H1 (cell line): ENCODE results near the gene ARL2BP.

Source experiments
- ATF2 ChIP-seq: IDR thresholded peaks from 2 replicates; pipeline ENCODE4 v1.6.1; 2012; ENCODE audit warnings: low read length, inconsistent platforms
- CREB1 ChIP-seq: IDR thresholded peaks from 2 replicates; pipeline ENCODE4 v1.6.1; 2012; ENCODE audit warnings: inconsistent platforms
- CTCF ChIP-seq, 3 experiments: IDR thresholded peaks; 1 replicate in 2 of 3; 2 replicates in 1 of 3; pipeline versions ENCODE4 v1.5.1 to v1.6.1; 2011; ENCODE audit warnings: low read length in 3 of 3, mild to moderate bottlenecking in 3 of 3, inconsistent platforms in 2 of 3, low read depth in 1 of 3, moderate library complexity in 1 of 3; ENCODE audit not compliant: insufficient read depth in 1 of 3; ENCODE audit errors: control extremely low read depth in 1 of 3
- EP300 ChIP-seq, 2 experiments: IDR thresholded peaks; 1 replicate in 1 of 2; 2 replicates in 1 of 2; pipeline ENCODE4 v1.6.1; 2011 to 2012; ENCODE audit warnings: low read depth in 2 of 2, low read length in 2 of 2, mild to moderate bottlenecking in 2 of 2, borderline replicate concordance in 1 of 2, inconsistent platforms in 1 of 2, moderate library complexity in 1 of 2
- FOSL1 ChIP-seq: IDR thresholded peaks from 2 replicates; pipeline ENCODE4 v1.6.1; 2011; ENCODE audit warnings: mild to moderate bottlenecking, low read depth, low read length, moderate library complexity; ENCODE audit not compliant: insufficient read depth
- GABPA ChIP-seq: IDR thresholded peaks from 2 replicates; pipeline ENCODE4 v1.6.1; 2011; ENCODE audit warnings: mild to moderate bottlenecking, low read length, moderate library complexity, borderline replicate concordance; ENCODE audit not compliant: insufficient read depth
- HDAC2 ChIP-seq, 2 experiments: fragments of 300-600 bp in 1 of 2; sonication (generic) in 1 of 2; IDR thresholded peaks; 2 replicates each; pipeline ENCODE4 v1.6.1; 2011 to 2012; ENCODE audit warnings: low read depth in 2 of 2, low read length in 2 of 2, mild to moderate bottlenecking in 2 of 2, moderate library complexity in 2 of 2, borderline replicate concordance in 1 of 2, inconsistent platforms in 1 of 2
- KDM5A ChIP-seq: fragments of 200-600 bp; IDR thresholded peaks from 2 replicates; pipeline ENCODE4 v1.7.1; 2012; ENCODE audit warnings: mild to moderate bottlenecking, low read length, inconsistent platforms, mixed read lengths
- NANOG ChIP-seq: IDR thresholded peaks from 2 replicates; pipeline ENCODE4 v1.6.1; 2011; ENCODE audit warnings: low read length, low read depth, mild to moderate bottlenecking, inconsistent platforms; ENCODE audit not compliant: insufficient read depth, poor library complexity, severe bottlenecking
- POLR2A ChIP-seq, 2 experiments: IDR thresholded peaks; 1 replicate in 1 of 2; 2 replicates in 1 of 2; pipeline ENCODE4 v1.6.1; 2011; ENCODE audit warnings: low read depth in 2 of 2, low read length in 2 of 2, mild to moderate bottlenecking in 2 of 2; ENCODE audit errors: control extremely low read depth in 1 of 2
- POLR2AphosphoS5 ChIP-seq: IDR thresholded peaks from 2 replicates; pipeline ENCODE4 v1.6.1; 2011; ENCODE audit warnings: low read depth, low read length
- TAF1 ChIP-seq: IDR thresholded peaks from 2 replicates; pipeline ENCODE4 v1.6.1; 2011; ENCODE audit warnings: mild to moderate bottlenecking, low read depth, low read length
- ZNF274 ChIP-seq: IDR thresholded peaks from 2 replicates; pipeline ENCODE4 v1.7.0; 2012; ENCODE audit warnings: low read length, borderline replicate concordance; ENCODE audit errors: extremely low read depth

GRCh38 chr16:57284952-57285363 is 39.9 kb downstream of the ARL2BP start:
- no peak for TF ChIP-seq EP300 (IDR thresholded peaks at IDR 0.05; ENCODE audit: borderline replicate concordance in 1 of 2, low read depth in 2 of 2, low read length in 2 of 2)
- TF ChIP-seq CTCF (IDR thresholded peaks at IDR 0.05; ENCODE audit: control extremely low read depth in 1 of 3, insufficient read depth in 1 of 3, low read depth in 1 of 3, low read length in 3 of 3), result no peak
- TF ChIP-seq POLR2A (IDR thresholded peaks at IDR 0.05; ENCODE audit: control extremely low read depth in 1 of 2, low read depth in 2 of 2, low read length in 2 of 2), result no peak
- TF ChIP-seq ZNF274, result no peak
- no peak for TF ChIP-seq FOSL1
- TF ChIP-seq ATF2, result no peak
- TF ChIP-seq TAF1, result no peak
- no peak for TF ChIP-seq KDM5A
- no peak for TF ChIP-seq HDAC2 (IDR thresholded peaks at IDR 0.05; ENCODE audit: borderline replicate concordance in 1 of 2, low read depth in 2 of 2, low read length in 2 of 2)
- TF ChIP-seq POLR2AphosphoS5, result no peak
- no peak for TF ChIP-seq GABPA
- TF ChIP-seq CREB1, result no peak
- TF ChIP-seq NANOG, result no peak
